ENCODE results near the gene CDC6.

Gene CDC6

DNA sequence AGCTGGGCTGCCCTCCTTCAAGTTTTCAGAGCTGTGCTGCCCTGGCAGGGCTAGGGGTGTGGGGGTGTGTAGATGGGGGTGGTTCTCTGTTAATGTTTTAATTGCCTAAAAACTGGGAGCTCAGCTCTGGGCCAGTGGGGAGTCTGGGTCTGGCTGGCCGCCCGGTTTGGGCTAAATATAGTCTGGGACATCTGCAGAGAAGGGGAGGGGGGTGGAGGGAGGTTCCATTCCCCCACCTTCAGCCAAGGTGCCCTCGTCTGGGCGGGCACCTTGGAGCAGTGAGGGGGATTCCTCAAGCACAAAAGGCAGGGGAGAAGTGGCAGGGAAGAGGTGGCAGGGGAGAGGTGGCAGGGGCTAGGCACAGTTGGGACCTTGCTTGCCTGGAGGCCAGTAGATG is 34.3 kb downstream of the CDC6 start:
- H3K4me1 ChIP-seq = peaks cover 40% of the 10 kb centered on the region
- peaks cover 51% of the 10 kb centered on the region for H3K79me2 ChIP-seq
- no peaks in the 10 kb centered on the region for H3K9me3 ChIP-seq (ENCODE audit: control insufficient read depth, low read length)
- TF ChIP-seq, protein P1, sequence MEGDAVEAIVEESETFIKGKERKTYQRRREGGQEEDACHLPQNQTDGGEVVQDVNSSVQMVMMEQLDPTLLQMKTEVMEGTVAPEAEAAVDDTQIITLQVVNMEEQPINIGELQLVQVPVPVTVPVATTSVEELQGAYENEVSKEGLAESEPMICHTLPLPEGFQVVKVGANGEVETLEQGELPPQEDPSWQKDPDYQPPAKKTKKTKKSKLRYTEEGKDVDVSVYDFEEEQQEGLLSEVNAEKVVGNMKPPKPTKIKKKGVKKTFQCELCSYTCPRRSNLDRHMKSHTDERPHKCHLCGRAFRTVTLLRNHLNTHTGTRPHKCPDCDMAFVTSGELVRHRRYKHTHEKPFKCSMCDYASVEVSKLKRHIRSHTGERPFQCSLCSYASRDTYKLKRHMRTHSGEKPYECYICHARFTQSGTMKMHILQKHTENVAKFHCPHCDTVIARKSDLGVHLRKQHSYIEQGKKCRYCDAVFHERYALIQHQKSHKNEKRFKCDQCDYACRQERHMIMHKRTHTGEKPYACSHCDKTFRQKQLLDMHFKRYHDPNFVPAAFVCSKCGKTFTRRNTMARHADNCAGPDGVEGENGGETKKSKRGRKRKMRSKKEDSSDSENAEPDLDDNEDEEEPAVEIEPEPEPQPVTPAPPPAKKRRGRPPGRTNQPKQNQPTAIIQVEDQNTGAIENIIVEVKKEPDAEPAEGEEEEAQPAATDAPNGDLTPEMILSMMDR (IDR thresholded peaks at IDR 0.05) = no peak
- H3K36me3 ChIP-seq (ENCODE audit: control insufficient read depth, insufficient read depth, low read length) = no peaks in the 10 kb centered on the region
- peak overlapping the region; percentile 90 for H3K4me2 ChIP-seq (ENCODE audit: low read length)
- no peaks in the 10 kb centered on the region for H3K27me3 ChIP-seq (ENCODE audit: control insufficient read depth, insufficient read depth, low read length)
- peak overlapping the region; percentile 11 for H3K9ac ChIP-seq
- peak overlapping the region; percentile 82 for H3K27ac ChIP-seq
- peak overlapping the region; percentile 66 for H3K4me3 ChIP-seq (ENCODE audit: low read depth, low read length)
- peak overlapping the region; percentile 82 for H2AFZ ChIP-seq

- peak overlapping the region; percentile 66 for H3K4me3 ChIP-seq (ENCODE audit: low read depth, low read length)
- H3K27ac ChIP-seq = peak overlapping the region; percentile 82
- peaks cover 43% of the 10 kb centered on the region for H3K4me1 ChIP-seq
- H2AFZ ChIP-seq = peak overlapping the region; percentile 82
- no peaks in the 10 kb centered on the region for H3K9me3 ChIP-seq (ENCODE audit: control insufficient read depth, low read length)
- H3K4me2 ChIP-seq (ENCODE audit: low read length) = peak overlapping the region; percentile 90
- H3K27me3 ChIP-seq (ENCODE audit: control insufficient read depth, insufficient read depth, low read length) = no peaks in the 10 kb centered on the region
- TF ChIP-seq, protein P1 (IDR thresholded peaks at IDR 0.05) = no peak
- no peaks in the 10 kb centered on the region for H3K36me3 ChIP-seq (ENCODE audit: control insufficient read depth, insufficient read depth, low read length)
- H3K79me2 ChIP-seq = peaks cover 51% of the 10 kb centered on the region
- peak overlapping the region; percentile 11 for H3K9ac ChIP-seq
Measured at GRCh38 chr17:40322358-40323315, 35.0 kb downstream of the CDC6 start.

- peak overlapping the region; percentile 82 for H3K27ac ChIP-seq
- TF ChIP-seq, protein P1 (IDR thresholded peaks at IDR 0.05) = no peak
- peak overlapping the region; percentile 66 for H3K4me3 ChIP-seq (ENCODE audit: low read depth, low read length)
- H3K79me2 ChIP-seq = peaks cover 45% of the 10 kb centered on the region
- no peaks in the 10 kb centered on the region for H3K9me3 ChIP-seq (ENCODE audit: control insufficient read depth, low read length)
- no peak overlapping the region for H3K9ac ChIP-seq
- no peaks in the 10 kb centered on the region for H3K36me3 ChIP-seq (ENCODE audit: control insufficient read depth, insufficient read depth, low read length)
- peaks cover 45% of the 10 kb centered on the region for H3K4me1 ChIP-seq
- H3K27me3 ChIP-seq (ENCODE audit: control insufficient read depth, insufficient read depth, low read length) = no peaks in the 10 kb centered on the region
- peak overlapping the region; percentile 90 for H3K4me2 ChIP-seq (ENCODE audit: low read length)
- no peak overlapping the region for H2AFZ ChIP-seq
Measured at GRCh38 chr17:40323391-40324381, 36.0 kb downstream of the CDC6 start.

GRCh38 chr17:40325156-40326013 is 37.7 kb downstream of the CDC6 start:
- Histone ChIP-seq H3K4me2 (ENCODE audit: low read length) (no peak overlapping the region), H3K27me3 (ENCODE audit: control insufficient read depth, insufficient read depth, low read length) (no peaks in the 10 kb centered on the region), H3K9me3 (ENCODE audit: control insufficient read depth, low read length) (no peaks in the 10 kb centered on the region), H3K4me3 (ENCODE audit: low read depth, low read length) (no peak overlapping the region), H3K9ac (no peak overlapping the region), H3K27ac (peak overlapping the region; percentile 60), H3K36me3 (ENCODE audit: control insufficient read depth, insufficient read depth, low read length) (no peaks in the 10 kb centered on the region), H3K4me1 (peaks cover 49% of the 10 kb centered on the region), H3K79me2 (peaks cover 34% of the 10 kb centered on the region), H2AFZ (no peak overlapping the region)
- TF ChIP-seq, protein P1 (IDR thresholded peaks at IDR 0.05) = no peak

Measured in parathyroid adenoma (tissue), 2 donors.